ENCODE results near the gene PXMP4. TPM values are rescaled to one million over a fixed set of nuclear protein-coding genes. Genes with fewer than 3 reads are reported as not detected.

PXMP4 gene
- total RNA-seq, 1 experiment from 2014 or later = 5.7 TPM

- H3K9ac ChIP-seq (ENCODE audit: extremely low read depth, insufficient read length, low read length) = peak overlapping the region; percentile 53
- H3K27ac ChIP-seq (ENCODE audit: insufficient read length, low read depth, low read length) = no peak overlapping the region
- WGBS (ENCODE audit: extremely low coverage, insufficient read length, low lambda C conversion rate) = no CpG with 5 or more reads among the region's 53 CpGs
Measured at GRCh38 chr20:33685328-33686099, 34.6 kb downstream of the PXMP4 start.

More at GRCh38 chr20:33685328-33686099, 34.6 kb downstream of the PXMP4 start:
- no peak overlapping the region for H4K5ac ChIP-seq (ENCODE audit: insufficient read length, low read depth, low read length)
- no peak overlapping the region for H3K23ac ChIP-seq (ENCODE audit: insufficient read length, low read depth, low read length)
- 0 out of 3 replicates have a peak, but pooled peaks have one; percentile 8 for TF ChIP-seq CTCF (conservative IDR thresholded peaks at IDR 0.05)
- Mint-ChIP-seq H3K36me3 (ENCODE audit: insufficient read depth in 1 of 3, low read depth in 3 of 3) (peaks cover 1 to 21% (median 6%) of the 10 kb centered on the region in 3 experiments; a peak in 5 of 7 replicates), H3K4me3 (peak overlapping the region; percentile 86 to 92), H3K4me1 (peaks cover 31 to 35% of the 10 kb centered on the region in 2 experiments), H3K9me3 (no peaks in the 10 kb centered on the region), H3K27ac (peak overlapping the region; percentile 76 to 95 (median 94); a peak in 4 of 7 replicates), H3K27me3 (ENCODE audit: low read depth) (peaks cover 40% of the 10 kb centered on the region)
- no peaks in the 10 kb centered on the region for H3K4me1 ChIP-seq (ENCODE audit: insufficient read depth, low read length)
- no peak overlapping the region for H3K56ac ChIP-seq (ENCODE audit: insufficient read length, low read depth, low read length)
- DNase-seq = peak; percentile 82
- no peak overlapping the region for H2BK20ac ChIP-seq (ENCODE audit: low read depth, low read length, poor library complexity, severe bottlenecking)
- no peak overlapping the region for H2AK5ac ChIP-seq (ENCODE audit: insufficient read length, low read length)
- no peaks in the 10 kb centered on the region for H4K20me1 ChIP-seq (ENCODE audit: control insufficient read depth, insufficient read depth, insufficient read length)
- H2BK12ac ChIP-seq (ENCODE audit: insufficient read length, low read depth, low read length) = no peak overlapping the region
- peaks cover 10% of the 10 kb centered on the region for H3K23me2 ChIP-seq (ENCODE audit: insufficient read length, low read depth, low read length, poor library complexity, severe bottlenecking)
- H4K91ac ChIP-seq (ENCODE audit: insufficient read length, low read depth, low read length) = no peak overlapping the region
- H3K4ac ChIP-seq (ENCODE audit: low read depth, low read length) = no peak overlapping the region
- H4K8ac ChIP-seq (replicated peaks; ENCODE audit: insufficient read length, low read depth, low read length) = no peak overlapping the region
- no peak overlapping the region for H3T11ph ChIP-seq (ENCODE audit: low read length)
- no peak overlapping the region for H2AFZ ChIP-seq (ENCODE audit: low read length)
- peak overlapping the region; percentile 5 for H3K18ac ChIP-seq (ENCODE audit: insufficient read length, low read depth, low read length)
- no peak overlapping the region for H2BK5ac ChIP-seq (ENCODE audit: insufficient read length, low read length)
- H3K4me2 ChIP-seq (ENCODE audit: insufficient read depth, insufficient read length, low read length) = peak overlapping the region; percentile 67
- peaks cover 7% of the 10 kb centered on the region; the same call in 1 of the 2 replicates for H3K79me2 ChIP-seq (ENCODE audit: insufficient read depth, low read length)
- H3K27me3 ChIP-seq (ENCODE audit: insufficient read depth, low read length) = no peaks in the 10 kb centered on the region
- H3K14ac ChIP-seq (ENCODE audit: insufficient read depth, low read length) = peak overlapping the region; percentile 51
- no peaks in the 10 kb centered on the region for H3K9me3 ChIP-seq (ENCODE audit: control insufficient read depth, low read depth, low read length)
- H3K79me1 ChIP-seq (ENCODE audit: insufficient read depth, low read depth, low read length, poor library complexity, severe bottlenecking) = no peaks in the 10 kb centered on the region
- no peak overlapping the region for H2BK15ac ChIP-seq (ENCODE audit: low read depth, low read length)
- no peak overlapping the region for H2BK120ac ChIP-seq (ENCODE audit: low read depth, low read length, poor library complexity, severe bottlenecking)
